A549 treated with AZD9567 at 1 μM for 4 hours (cell line): ENCODE measurements around the gene LTV1. TPM values are rescaled to one million over a fixed set of nuclear protein-coding genes. Genes with fewer than 3 reads are reported as not detected.

Source experiments
- total RNA-seq: library from RNA; stranded (reverse); fragments of 200-300 nt; extraction: Qiagen RNA extraction; gene quantifications from 5 replicates; pipeline ENCODE4 v1.2.3, GENCODE V29; 2022; ENCODE audit not compliant: insufficient read depth

LTV1 gene
- total RNA-seq = 30.7 to 39.6 TPM (median 33.1 TPM) in 5 replicates

GRCh38 chr6:143842902-143843676, at the start of gene LTV1:
Gene LTV1, plus strand, starts transcription at chr6:143843338. Its CDS starts 140 bp downstream, at chr6:143843478.

GRCh38 chr6:143864234-143864633, 21.1 kb downstream of the LTV1 start, which contains the start of gene ZC2HC1B:
Gene ZC2HC1B, plus strand, starts transcription at chr6:143864474. Its CDS starts 66 bp downstream, at chr6:143864540.

Other genes starting within 250 kb of the LTV1 start
- gene PHACTR2, start 165.4 kb upstream of the LTV1 start, total RNA-seq = 3.9 to 12.0 TPM (median 4.3 TPM) in 5 replicates
- not detected in 5 replicates for gene ZC2HC1B, start 21.1 kb downstream of the LTV1 start, total RNA-seq
- gene PLAGL1, start 164.9 kb downstream of the LTV1 start, total RNA-seq = 8.9 to 29.7 TPM (median 10.6 TPM) in 5 replicates